ENCODE data around the gene SPECC1.
"Not testable (repeated sequence)": the region's sequence is repeated elsewhere in the genome, so short reads cannot be mapped to it uniquely, and the experiment has no call there.

The SPECC1 gene

DNA sequence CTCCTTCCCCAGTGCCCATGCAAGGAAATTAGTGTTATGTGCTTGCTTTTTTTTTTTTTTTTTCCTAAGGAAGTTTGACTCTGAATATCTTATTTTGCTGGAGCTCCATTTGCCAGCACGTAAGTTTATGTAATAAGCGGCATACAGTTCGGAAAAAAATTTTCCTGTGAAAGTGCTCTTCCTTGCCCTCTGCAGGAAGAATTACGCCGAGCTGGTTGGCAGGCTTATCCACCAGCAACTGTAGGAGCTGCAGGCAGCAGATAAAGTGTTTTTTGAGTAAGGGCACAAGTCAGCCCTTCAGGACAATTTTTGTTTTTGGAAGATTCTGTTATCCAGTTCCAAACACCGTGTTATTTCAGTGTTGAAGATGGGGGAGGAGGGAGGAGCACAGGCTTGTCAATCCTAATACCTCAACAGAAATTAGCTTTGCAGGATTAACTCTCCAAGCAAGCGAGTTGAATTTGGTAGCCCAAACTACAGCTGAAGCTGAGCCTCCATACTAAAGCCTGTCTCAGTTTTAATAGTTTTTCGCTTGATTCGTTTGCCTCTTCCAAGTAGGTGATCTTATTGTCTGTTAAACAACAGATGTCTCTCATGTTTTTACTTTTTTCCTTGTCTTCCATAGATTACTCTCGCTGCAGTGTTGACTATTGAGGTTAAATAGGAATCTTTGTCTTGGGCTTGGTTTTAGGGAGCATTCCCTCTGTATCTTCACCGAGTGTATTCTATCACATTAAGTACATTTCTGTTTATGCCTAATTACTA, 1.1 kb downstream of the SPECC1 start:
- no peak for DNase-seq (ENCODE audit: low read depth in 2 of 2)

DNA sequence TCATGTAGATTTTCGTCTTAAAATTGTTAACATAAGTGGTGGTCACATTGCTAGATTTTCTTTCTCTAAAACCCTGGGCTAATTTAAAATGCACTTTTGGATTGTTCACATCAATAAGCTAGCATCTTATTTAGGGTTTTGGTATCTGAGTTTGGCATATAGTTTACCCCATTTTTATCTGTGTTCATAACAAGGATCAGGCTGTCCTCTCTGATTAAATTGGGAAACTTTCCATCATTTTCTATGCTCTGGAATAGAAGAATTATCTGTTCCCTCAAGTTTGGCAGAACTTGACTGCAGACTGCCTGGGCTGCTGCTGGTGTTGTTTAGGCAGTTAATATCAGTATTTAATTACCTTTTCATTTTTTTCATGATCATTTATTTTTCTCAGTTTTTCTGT, 1.8 kb downstream of the SPECC1 start:
- DNase-seq (ENCODE audit: low read depth in 2 of 2), result no peak

DNA sequence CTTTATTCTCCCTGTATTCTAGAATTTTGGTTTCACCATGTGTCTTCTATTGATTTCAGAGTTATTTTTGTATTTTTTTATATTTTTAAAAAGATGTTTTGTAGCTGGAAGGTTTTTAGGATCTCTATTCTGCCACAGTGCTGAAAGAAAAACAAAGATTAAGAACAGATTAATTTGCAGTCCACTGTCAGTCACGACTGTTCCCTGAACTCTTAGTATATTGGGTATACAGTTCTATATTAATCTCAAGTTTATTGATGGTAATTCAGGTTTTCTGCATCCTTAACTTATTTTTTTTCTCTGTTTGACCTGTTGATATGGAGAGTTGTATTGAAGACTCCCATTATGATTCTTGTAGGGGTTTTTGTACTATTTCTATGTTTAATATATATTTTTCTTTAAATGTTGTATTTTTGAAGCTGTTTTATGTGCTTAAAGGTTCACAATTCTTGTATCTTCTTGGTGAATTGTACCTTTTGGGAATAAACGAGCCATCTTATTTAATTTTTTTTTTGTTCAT, 2.9 kb downstream of the SPECC1 start:
- DNase-seq (ENCODE audit: low read depth in 2 of 2), result no peak

DNA sequence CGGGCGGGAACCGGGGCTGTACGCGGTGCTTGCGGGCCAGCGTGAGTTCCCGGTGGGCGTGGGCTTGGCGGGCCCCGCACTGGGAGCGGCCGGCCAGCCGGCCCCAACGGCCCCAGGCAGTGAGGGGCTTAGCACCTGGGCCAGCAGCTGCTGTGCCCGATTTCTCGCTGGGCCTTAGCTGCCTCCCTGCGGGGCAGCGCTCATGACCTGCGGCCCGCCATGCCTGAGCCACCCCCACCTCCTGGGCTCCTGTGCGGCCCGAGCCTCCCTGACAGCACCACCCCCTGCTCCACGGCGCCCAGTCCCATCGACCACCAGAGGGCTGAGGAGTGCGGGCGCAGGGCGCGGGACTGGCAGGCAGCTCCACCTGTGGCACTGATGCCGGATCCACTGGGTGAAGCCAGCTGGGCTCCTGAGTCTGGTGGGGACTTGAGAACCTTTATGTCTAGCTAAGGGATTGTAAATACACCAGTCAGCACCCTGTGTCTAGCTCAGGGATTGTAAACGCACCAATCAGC, 7.4 kb downstream of the SPECC1 start:
- not testable (repeated sequence) for DNase-seq (ENCODE audit: low read depth in 2 of 2)

DNA sequence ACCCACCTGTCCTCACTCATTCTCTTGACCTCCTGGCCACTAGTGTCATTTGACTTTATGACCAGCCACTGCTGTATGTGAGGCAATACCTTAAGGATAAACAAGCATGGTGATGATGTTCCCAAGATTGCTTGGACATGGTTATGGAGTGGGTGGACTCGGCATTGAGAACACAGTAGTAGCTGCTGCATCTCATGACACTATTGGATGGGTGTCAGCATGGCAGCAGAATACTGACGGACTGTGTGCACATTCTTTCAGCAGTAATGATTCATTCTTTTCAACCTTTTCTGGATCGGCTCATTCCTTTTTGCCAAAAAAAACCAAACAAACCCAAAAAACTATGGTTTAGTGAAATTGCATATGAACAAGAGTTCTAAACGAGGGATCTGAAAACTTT, 13.5 kb downstream of the SPECC1 start:
- no peak for DNase-seq (ENCODE audit: low read depth in 2 of 2)

DNA sequence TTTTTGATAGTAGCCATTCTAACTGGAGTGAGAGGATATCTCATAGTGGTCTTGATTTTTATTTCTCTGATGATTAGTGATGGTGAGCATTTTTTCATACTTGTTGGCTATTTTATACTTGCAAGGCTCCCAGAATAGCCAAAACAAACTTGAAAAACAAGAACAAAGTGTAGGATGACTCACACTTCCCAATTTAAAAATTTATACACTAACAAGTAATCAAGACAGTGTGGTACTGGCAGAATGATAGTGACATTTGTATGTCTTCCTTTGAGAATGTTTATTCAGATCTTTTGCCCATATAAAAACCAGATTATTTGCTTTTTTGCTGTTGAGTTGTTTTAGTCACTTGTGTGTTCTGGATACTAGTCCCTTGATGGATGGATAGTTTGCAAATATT, 17.8 kb downstream of the SPECC1 start:
- DNase-seq (ENCODE audit: low read depth in 2 of 2), result no peak

DNA sequence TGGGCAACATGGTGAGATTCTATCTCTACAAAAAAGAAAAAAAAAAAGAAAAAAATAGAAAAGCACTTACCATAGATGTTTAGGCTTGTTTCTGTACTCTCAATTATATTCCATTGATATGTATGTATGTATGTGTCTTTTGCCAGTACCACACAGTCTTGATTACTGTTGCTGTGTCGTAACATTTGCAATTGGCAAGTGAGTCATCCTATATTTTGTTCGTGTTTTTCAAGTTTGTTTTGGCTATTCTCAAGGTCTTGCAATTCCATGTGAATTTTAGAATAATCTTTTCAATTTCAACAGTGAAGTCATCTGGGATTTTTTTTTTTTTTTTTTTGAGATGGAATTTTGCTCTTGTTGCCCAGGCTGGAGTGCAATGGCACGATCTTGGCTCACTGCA, 19.3 kb downstream of the SPECC1 start:
- DNase-seq (ENCODE audit: low read depth in 2 of 2), result no peak

DNA sequence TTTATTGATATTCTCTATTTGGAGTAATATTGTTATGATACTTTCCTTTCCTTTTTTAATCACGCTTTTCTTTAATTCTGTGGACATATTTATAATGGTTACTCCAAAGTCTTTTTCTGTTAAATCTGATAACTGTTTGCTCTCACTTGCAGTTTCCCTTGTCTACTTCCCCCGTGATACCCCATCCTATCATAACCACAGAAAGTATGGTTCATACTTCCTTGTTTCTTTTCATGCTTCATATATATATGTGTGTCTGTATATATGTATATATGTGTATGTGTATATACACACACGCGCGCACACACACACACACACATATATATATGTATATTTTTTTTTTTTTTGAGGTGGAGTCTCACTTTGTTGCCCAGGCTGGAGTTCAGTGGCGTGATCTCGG, 23.5 kb downstream of the SPECC1 start:
- no peak for DNase-seq (ENCODE audit: low read depth in 2 of 2)

DNA sequence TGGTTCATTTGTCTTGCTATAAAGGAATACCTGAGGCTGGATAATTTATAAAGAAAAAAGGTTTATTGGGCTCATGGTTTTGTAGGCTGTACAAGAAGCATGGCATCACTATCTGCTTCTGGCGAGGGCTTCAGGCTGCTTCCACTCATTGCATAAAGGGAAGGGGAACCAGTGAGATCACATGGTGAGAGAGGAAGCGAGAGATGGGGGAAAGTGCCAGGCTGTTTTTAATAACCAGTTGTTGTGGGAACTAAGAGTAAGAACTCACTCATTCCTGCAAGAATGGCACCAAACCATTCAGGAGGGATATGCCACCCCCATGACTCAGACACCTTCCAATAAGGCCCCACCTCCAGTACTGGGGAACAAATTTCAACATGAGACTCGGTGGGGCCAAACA, 24.3 kb downstream of the SPECC1 start:
- DNase-seq (ENCODE audit: low read depth in 2 of 2), result no peak

DNA sequence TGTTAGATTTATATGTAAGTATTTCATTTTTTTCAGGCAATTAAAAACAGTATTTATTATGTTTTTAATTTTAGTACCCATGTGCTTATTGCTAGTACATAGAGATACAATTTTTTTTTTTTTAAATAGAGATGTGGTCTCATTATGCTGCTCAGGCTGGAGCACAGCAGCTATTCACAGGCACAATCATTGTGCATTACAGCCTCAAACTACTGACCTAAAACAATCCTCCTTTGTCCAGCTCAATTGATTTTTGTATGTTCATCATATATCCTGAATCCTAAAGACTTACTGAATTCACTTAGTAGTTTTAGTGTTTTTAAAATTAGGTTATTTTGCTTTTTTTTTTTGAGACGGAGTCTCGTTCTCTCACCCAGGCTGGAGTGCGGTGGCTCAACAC, 26.3 kb downstream of the SPECC1 start:
- no peak for DNase-seq (ENCODE audit: low read depth in 2 of 2)

DNA sequence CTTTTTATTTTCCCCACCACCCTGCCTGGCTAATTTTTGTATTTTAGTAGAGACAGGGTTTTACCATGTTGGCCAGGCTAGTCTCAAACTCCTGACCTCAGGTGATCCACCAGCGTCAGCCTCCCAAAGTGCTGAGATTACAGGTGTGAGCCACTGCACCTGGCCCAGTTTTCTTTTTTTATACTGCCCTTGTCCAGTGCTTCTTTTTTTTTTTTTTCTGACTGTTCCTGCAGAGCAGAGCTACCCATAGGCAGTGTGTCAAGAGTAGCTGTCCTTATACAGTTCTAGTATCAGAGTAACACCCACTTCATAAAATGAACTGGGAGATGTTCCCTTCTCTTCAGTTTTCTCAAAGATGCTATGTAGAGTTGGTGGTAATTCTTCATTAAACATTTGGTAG, 28.1 kb downstream of the SPECC1 start:
- DNase-seq (ENCODE audit: low read depth in 2 of 2), result not testable (repeated sequence)

DNA sequence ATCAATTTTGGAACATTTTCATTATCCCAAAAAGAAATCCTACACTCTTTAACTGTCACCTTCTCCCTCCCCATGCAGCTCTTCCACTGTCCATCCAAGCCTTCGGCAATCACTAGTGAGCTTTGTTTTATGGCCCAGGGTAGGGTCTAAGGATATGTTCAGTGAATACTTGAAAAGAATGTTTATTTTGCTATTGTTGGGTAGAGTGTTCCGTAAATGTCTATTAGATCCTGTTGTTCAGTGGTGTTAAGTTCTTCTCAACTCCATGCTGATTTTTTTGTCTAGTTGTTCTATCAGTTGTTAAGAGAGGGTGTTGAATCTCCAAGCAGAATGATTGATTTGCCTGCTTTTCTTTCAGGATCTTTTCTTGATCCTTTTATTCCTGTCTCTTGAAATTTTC, 29.9 kb downstream of the SPECC1 start:
- DNase-seq (ENCODE audit: low read depth in 2 of 2), result no peak

DNA sequence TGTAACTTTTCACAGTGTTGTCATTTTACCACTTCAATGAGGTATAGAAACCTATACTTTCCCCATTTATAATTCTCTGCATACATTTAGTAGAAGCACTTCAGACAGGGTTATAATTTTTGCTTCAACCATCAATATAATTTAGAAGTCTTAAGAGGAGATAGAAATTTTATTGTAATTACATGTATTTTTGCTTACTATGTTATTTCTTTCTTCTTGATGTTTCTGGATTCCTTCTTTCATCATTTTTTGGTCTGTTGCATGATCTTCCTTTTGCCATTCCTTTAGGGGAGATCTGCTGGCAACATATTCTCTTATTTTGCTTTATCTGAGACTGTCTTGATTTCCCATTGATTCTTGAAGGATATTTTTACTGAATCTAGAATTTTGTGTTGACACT, 31.1 kb downstream of the SPECC1 start:
- DNase-seq (ENCODE audit: low read depth in 2 of 2), result no peak

DNA sequence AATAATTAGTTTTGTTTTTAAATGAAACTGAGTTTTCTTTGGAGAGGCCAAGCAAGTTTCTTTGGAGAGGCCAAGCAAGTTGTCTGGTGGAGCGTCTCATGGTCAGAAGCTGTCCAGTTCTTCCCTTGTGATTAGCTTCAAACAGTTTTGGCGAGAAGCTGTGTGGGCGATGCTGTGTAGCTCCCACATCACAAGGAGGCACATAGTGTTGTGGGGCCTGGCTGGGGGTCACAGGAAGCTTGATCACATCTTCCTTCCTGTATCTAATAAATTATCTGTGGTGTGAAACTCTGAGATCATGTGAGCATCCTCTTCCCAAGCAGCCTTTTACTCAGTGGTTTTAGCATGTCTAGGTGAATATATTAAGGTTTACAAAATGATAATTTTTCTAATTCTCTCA, 33.9 kb downstream of the SPECC1 start:
- DNase-seq (ENCODE audit: low read depth in 2 of 2), result no peak

DNA sequence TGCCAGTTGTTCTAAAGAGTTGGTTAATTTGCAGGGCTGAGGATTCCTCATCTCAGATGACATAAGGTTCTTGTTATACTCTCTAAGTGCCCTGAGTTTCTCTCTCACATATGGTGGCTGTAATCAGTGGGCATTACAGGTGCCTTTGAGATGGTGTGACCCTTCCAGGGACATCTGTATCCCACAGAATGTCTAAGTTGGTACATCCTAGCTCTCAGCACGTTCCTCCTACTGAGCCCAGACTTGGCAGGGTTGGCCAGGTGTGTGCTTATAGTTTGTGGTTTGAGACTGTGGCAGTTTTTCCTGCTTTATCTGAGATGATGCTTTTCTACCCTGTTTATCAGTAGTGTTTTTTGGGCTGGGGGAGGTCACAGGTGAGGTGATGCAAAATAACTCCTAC, 36.3 kb downstream of the SPECC1 start:
- DNase-seq (ENCODE audit: low read depth in 2 of 2), result no peak

DNA sequence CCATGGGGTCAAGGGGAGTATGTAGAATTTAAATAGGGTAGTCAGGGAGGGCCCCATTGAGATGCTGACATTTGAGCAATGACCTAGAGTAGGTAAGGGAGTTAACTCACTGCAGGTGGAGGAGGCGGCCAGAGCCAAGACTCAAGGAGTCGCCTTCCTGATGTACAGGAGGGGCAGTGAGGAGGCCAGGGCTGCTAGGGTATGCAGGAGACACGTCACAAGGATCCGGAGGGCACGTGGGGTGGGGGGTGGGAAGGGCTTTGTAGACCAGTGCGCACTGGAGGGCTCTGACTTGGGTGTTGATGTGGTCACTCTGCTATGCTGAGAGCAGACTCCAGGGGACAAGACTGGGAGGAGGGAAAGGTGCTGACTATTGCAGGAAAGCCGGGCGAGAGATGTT, 37.5 kb downstream of the SPECC1 start:
- no peak for DNase-seq (ENCODE audit: low read depth in 2 of 2)

DNA sequence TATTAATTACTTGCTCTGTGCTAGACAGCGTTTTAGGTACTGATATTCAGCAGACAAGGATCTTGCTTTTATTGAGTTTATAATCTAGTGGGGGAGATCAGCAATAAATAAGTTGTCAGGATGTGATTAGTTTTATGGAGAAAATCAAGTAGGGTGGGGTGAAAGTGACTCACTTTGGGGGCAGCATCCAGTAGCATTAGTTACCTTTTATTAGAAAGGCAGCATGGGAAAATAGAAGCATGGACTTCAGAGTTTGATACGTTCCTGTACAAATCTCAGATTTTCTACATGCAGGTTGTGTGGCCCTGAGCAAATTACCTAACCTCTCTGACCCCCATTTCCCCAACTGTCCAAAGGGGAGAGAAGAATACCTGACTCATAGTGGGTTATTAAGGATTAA, 42.5 kb downstream of the SPECC1 start:
- no peak for DNase-seq (ENCODE audit: low read depth in 2 of 2)

DNA sequence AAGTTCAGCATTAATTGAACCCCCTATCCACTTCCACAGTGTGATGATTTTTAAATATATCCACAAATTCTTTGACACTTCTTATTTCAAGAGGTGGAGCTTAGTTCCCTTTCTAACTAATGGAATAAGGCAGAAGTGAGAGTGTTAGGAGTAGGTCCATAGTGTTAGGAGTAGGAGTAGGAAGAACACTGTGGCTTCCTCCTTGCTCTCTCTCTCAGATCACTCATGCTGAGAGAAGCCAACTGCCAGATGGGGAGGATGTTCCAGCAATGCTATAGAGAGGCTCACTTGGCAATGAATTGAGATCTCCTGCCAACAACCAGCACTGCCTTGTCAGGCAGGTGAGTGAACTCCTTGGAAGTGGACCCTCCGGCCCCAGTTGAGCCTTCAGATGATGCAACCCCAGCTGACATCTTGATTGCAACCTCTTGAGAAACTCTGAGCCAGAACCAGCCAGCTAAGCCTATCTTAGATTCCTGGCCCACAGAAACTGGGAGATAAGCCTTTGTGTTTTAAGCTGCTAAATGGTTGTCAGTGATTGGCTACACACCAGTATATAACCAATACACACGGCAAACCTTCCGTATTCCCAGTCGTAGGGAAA, 44.3 kb downstream of the SPECC1 start:
- DNase-seq (ENCODE audit: low read depth in 2 of 2), result no peak

DNA sequence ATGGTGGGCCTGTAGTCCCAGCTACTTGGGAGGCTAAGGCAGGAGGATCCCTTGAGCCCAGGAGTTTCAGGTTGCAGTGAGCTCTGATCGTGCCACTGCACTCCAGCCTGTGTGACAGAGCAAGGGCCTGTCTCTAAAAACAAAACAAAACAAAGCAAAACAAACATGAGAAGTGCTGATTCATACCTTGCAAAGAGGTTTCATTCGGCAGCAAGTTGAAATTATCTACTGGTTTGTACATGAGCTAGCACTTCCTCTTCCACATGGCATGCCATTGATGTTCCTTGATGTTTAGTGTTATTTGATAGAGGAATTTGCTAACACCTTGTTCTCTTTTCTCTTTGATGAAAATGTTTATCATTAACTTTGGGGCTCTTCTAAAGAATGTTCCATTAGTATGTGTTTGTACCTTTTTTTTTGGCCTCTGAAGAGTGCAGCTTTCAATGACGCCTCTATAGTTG, 50.6 kb downstream of the SPECC1 start:
- no peak for DNase-seq (ENCODE audit: low read depth in 2 of 2)

DNA sequence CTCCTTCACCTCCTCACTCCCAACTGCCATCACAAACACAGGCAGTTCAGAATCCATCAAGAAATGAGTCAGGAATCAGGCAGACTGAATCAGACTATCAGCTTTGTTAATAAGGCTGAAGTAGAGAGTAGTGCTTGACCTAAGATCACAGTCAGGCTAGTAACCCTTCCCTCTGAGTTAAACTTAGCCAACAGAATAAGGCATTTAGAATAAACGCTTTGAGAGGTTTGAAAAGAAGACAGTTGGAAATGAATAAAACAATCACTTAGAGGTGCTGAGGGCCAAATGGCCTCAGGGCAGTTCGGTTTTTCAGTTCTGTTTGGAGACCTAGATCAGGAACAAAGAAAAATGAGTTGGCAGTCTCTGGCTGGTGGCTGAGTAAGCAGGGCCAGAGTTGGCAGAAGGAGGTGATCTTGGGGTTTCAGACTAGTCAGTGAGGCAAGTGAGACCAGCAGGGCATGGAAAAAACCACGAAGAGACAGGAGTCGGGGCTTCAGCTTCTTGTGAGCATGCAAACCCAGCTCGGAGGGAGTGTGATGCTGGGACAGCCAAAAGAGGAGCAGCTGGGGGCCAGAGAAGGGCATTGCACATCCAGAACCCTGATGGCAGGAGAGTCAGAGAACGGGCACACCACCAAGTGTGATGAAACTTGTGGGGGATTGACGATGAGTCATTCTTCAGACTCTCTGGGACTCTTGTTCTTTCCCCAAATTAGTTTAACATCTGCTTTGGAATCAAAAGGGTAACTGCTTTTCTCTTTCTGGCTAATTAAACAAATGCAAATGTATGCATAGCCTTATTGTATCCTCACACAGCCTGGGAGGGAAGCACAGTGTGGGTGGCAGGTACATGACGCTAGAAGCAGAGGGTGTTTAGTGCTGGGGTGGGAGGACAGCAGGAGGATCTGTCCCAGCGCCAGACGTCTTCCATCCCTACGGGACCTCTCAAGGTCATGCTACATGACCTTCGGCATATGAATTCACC, 54.8 kb downstream of the SPECC1 start:
- DNase-seq (ENCODE audit: low read depth in 2 of 2), result peak; percentile 19 to 29

DNA sequence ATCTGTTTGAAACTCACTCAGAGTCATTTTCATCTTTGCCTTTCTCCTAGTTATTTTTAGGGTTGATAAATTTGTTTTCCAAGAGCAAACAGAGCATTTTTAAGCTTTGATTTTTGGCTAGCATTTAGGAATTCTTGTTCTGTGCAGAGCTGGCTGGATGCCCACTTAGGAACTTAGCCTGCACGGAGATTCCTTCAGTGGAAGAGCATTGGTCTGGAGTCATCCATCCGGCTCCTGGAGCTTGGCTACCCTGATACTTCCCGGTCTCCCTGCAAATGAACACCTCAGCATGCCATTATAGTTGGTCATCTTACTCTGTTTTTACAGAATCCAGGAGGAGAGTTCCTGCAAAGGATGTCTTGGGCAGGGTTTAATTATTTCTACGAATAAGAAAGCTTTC, 57.1 kb downstream of the SPECC1 start:
- DNase-seq (ENCODE audit: low read depth in 2 of 2), result no peak

DNA sequence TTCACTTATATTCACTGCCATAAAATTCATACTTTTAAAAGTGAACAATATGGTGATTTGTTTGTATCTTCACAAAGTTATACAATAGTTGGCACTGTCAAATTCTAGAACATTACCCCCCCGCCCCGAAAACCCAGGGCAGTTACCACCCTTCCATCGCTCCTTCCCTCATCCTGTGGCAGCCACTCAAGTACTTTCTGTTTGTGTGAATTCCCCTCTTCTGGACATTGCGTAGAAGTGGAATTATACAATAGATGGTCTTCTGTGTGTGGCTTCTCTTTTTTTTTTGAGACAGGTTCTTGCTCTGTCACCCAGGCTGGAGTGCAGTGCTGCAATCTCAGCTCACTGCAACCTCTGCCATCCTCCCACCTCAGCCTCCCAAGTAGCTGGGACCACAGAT, 58.6 kb downstream of the SPECC1 start:
- no peak for DNase-seq (ENCODE audit: low read depth in 2 of 2)

All from stimulated activated CD4-positive, alpha-beta T cell treated with anti-CD3 and anti-CD28 coated beads, Interleukin-4, amount 100 ng/mL, for 48 hours (primary cell).